K562 (cell line): ENCODE data around the gene CELSR2. TPM values are rescaled to one million over a fixed set of nuclear protein-coding genes. Genes with fewer than 3 reads are reported as not detected.

Source experiments
- DMBX1 ChIP-seq: fragments of 250-450 bp; sonication (Bioruptor Pico); IDR thresholded peaks from 2 replicates; pipeline ENCODE4 v1.8.0; 2022; ENCODE audit warnings: inconsistent platforms, mild to moderate bottlenecking, moderate library complexity, borderline replicate concordance
- MAFG ChIP-seq: fragments of 450-650 bp; conservative IDR thresholded peaks from 2 replicates; pipeline ENCODE4 v1.6.1; 2016; ENCODE audit warnings: missing genetic modification characterization, missing compliant biosample characterization
- NUFIP1 ChIP-seq: fragments of 450-650 bp; IDR thresholded peaks from 2 replicates; pipeline ENCODE4 v1.6.1; 2018; ENCODE audit not compliant: partially characterized antibody
- RNF2 ChIP-seq: sonication (generic); IDR thresholded peaks from 2 replicates; pipeline ENCODE4 v1.6.1; 2016
- TRIM24 ChIP-seq, 2 experiments: fragments of 450-650 bp; IDR thresholded peaks; 2 replicates each; pipeline ENCODE4 v1.6.1; 2016
- U2AF2 ChIP-seq: fragments of 200-400 bp; formaldehyde crosslinking; optimal IDR thresholded peaks from 2 replicates; pipeline ENCODE3; 2017; ENCODE audit warnings: low read depth, mild to moderate bottlenecking, low read length
- ZBTB17 ChIP-seq: fragments of 450-650 bp; formaldehyde crosslinking; IDR thresholded peaks from 2 replicates; pipeline ENCODE4 v1.4.0; 2020; ENCODE audit warnings: mild to moderate bottlenecking
- ZNF224 ChIP-seq: sonication (generic); formaldehyde crosslinking; IDR thresholded peaks from 2 replicates; pipeline ENCODE4 v1.8.0; 2022; ENCODE audit warnings: mild to moderate bottlenecking, missing genetic modification reagents
- polyA plus RNA-seq, 8 experiments: library from polyadenylated mRNA; depleted of rRNA in 4 of 8; stranded (reverse) in 5 of 8; unstranded in 3 of 8; fragments of >200 nt; fragmentation: Nextera tagmentation in 2 of 8; fragmentation: Illumina TruSeq in 1 of 8; extraction: Ambion mirVana in 2 of 8; extraction: Trizol in 1 of 8; gene quantifications; 2 replicates each; pipeline versions ENCODE4 v1.2.1 to v1.2.3, GENCODE V29; 2011 to 2014; ENCODE audit warnings: inconsistent platforms in 1 of 8, missing spikeins in 1 of 8
- total RNA-seq, 7 experiments: library from RNA; depleted of rRNA in 6 of 7; stranded (reverse); fragments of >200 nt in 6 of 7; fragmentation: Illumina TruSeq in 2 of 7; extraction: Trizol in 2 of 7; gene quantifications; 2 replicates each; pipeline versions ENCODE4 v1.2.1 to v1.2.3, GENCODE V29; 2011 to 2021; ENCODE audit warnings: low replicate concordance in 1 of 7
- TF ChIP-seq, protein P1 (sequence below), 2 experiments: fragments of 450-650 bp in 1 of 2; sonication (generic) in 1 of 2; formaldehyde crosslinking in 1 of 2; IDR thresholded peaks in 1 of 2; conservative IDR thresholded peaks in 1 of 2; 2 replicates each; pipeline versions ENCODE4 v1.6.1 to v1.8.1; 2016 to 2023; ENCODE audit warnings: mild to moderate bottlenecking in 2 of 2, moderate library complexity in 2 of 2, inconsistent platforms in 1 of 2, missing genetic modification reagents in 1 of 2
- TF ChIP-seq, protein P2 (sequence below): fragments of 450-650 bp; IDR thresholded peaks from 2 replicates; pipeline ENCODE4 v1.6.1; 2018; ENCODE audit not compliant: partially characterized antibody

The CELSR2 gene
- total and polyA plus RNA-seq, 9 of the 15 experiments (the other 6 are each of a cell fraction or from before 2014, with no cell fraction given): 0.31 to 21.9 (median 4.2) TPM

DNA sequence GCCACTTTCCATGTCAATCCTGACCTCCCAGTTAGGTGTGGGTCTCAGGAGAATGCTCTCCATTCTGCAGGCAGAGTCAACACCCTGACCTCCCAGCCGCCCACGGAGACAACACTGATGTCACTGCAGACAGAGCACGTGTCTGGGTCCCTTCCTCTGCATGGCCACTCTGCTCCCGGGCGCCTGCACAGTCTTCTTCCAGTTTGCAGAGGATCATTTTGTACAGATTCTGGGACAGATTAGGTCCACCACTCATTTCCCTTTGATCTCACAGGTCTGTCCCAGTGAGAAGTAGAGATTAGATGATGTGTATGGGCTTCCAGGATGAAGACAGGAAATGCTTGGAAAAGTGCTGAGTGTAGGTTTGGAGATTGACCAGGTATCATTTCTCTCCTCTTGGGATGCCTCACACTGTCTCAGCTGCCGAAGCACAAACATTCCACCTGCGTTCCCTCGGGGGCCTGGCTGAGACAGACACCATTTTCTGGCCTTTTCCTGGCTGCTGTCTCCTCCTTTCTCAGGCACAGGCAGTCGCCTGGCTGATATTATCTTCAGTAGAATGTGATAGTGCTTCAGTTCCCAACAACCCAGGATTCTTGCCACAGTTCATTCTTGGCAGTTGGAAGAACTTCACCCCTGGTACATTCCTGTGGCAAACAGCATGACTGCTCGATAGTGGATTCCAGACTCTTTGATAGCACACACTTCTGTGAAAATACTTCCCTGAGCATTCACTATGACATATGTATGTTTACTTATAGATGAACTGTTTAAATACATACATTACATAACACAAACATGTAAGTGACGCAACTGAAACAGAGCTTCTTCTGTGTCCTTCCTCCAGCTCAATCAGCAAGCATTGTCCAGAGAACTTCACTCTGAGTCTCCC, 49.6 kb downstream of the CELSR2 start (continued):
- TF ChIP-seq ZNF224 (CRISPR knock-in tag) (0 out of 2 replicates have a peak, but pooled peaks have one; percentile 48), NUFIP1 (peak; percentile 72), MAFG (tag) (peak; percentile 65), U2AF2 (no peak), RNF2 (peak; percentile 37; the same call in 1 of the 2 replicates), ZBTB17 (no peak), DMBX1 (CRISPR knock-in tag) (peak; percentile 79), TRIM24 (IDR thresholded peaks at IDR 0.05) (no peak)
- TF ChIP-seq, protein P1, sequence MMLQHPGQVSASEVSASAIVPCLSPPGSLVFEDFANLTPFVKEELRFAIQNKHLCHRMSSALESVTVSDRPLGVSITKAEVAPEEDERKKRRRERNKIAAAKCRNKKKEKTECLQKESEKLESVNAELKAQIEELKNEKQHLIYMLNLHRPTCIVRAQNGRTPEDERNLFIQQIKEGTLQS (IDR thresholded peaks at IDR 0.05): peak; percentile 67
- TF ChIP-seq, protein P1 (CRISPR knock-in tag; conservative IDR thresholded peaks at IDR 0.05): no peak
- TF ChIP-seq, protein P2, sequence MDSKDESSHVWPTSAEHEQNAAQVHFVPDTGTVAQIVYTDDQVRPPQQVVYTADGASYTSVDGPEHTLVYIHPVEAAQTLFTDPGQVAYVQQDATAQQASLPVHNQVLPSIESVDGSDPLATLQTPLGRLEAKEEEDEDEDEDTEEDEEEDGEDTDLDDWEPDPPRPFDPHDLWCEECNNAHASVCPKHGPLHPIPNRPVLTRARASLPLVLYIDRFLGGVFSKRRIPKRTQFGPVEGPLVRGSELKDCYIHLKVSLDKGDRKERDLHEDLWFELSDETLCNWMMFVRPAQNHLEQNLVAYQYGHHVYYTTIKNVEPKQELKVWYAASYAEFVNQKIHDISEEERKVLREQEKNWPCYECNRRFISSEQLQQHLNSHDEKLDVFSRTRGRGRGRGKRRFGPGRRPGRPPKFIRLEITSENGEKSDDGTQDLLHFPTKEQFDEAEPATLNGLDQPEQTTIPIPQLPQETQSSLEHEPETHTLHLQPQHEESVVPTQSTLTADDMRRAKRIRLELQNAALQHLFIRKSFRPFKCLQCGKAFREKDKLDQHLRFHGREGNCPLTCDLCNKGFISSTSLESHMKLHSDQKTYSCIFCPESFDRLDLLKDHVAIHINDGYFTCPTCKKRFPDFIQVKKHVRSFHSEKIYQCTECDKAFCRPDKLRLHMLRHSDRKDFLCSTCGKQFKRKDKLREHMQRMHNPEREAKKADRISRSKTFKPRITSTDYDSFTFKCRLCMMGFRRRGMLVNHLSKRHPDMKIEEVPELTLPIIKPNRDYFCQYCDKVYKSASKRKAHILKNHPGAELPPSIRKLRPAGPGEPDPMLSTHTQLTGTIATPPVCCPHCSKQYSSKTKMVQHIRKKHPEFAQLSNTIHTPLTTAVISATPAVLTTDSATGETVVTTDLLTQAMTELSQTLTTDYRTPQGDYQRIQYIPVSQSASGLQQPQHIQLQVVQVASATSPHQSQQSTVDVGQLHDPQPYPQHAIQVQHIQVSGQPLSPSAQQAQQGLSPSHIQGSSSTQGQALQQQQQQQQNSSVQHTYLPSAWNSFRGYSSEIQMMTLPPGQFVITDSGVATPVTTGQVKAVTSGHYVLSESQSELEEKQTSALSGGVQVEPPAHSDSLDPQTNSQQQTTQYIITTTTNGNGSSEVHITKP: peak; percentile 24
